ENCODE measurements around the gene PDCD4.

PDCD4 gene

DNA sequence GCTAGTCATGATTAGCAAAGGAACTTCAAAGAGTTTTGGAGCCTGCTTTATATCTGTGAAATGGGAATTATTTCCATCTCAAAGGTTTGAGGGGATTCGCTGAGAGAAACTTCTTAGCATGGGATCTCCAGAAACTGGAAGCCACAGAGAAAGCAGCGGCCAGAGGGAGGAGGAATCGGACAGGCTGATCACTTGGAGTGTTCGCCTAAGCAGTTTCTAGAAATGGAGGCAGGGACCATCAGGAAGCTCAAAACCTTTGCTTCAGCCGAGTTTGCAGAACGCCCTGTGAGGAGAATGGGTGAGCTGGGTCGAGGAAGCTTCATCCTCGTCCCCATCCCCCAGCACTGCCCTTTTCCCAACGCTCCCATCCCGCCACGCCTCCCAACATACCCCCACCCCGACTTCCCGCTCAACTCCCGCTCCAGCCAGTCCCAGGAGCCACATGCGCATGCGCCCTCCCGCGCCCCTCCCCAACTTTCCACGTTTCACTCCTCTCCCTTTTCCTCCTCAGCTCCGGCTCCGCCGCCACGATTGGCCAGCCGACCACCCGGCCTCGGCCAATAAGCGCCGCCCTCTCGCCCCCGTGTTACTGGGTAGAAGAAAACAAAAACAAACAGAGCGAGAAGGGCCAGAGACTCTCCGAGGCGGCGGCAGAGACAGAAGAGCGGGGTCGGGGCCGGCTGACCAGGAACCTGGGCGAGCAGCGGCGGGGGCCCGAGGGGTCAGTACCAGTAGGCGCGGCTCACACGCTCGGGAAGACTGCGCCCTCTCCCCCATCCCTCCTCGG, at the start of gene PDCD4:
Gene PDCD4 (plus strand): TSS at position 631 of the 787 bp plus-strand sequence. CDS start 4,100 bp downstream, outside the sequence.
- DNase-seq = peak; percentile 91

DNA sequence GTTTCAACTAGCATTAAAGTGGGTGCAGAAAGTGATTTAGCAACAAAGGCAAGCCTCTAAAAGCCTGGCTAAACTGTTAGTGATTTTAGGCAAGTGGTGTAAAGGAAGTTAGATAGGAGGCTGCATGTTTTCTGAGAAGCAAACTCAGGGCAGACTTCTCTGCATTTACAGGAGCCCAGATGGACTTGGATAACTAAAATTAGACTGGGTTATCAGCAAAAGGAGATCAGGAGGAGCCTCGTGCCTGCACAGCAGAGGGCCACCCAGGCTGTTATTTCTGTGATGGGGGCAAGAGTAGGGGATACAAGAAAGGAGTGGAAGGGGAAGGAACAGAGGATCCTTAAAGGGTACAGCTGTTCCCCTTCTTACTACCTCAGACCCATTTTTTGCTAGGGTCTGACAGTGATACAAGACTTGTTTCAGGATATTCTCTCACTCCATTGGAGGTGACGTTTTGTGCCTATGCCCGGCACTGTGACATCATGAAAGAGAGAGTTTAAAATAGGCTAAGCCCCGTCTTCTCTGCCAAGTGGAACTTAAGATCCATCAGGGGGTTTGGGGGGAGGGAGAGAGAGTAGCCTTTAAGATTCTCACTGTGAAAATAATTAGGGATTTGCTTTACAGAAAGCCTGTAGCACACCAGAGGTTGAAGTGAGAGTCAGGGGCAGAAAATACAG, 49.6 kb upstream of the PDCD4 start:
- no peak for DNase-seq

- no peak for DNase-seq
Observed at GRCh38 chr10:110822712-110823311, 48.9 kb upstream of the PDCD4 start.

- no peak for DNase-seq
Observed at GRCh38 chr10:110824152-110824441, 47.6 kb upstream of the PDCD4 start.

GRCh38 chr10:110824660-110825059, 47.1 kb upstream of the PDCD4 start:
- DNase-seq = no peak

GRCh38 chr10:110825508-110825907, 46.2 kb upstream of the PDCD4 start:
- DNase-seq = no peak

DNA sequence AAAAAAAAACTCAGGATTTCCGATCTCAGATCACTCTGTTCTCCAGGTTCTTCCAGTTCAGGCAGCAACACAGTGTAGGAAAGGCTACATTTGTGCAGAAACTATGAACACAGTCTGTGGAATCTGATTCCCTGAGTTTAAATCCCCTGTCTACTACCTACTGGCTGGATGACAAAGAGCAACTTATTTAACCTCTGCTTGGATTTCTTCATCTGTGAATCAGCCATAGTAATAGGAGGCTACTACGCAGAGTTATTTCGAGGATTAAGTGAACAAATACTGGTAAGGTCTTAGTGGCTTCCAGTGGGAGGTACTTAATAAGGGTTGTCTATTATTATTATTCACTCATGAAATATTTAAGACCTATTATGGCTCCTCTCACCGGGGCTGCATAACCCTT, 44.3 kb upstream of the PDCD4 start:
- no peak for DNase-seq

- no peak for DNase-seq
Observed at GRCh38 chr10:110827875-110828274, 43.9 kb upstream of the PDCD4 start.

GRCh38 chr10:110828525-110828924, 43.2 kb upstream of the PDCD4 start:
- DNase-seq = no peak

GRCh38 chr10:110829721-110830410, 41.9 kb upstream of the PDCD4 start:
- no peak for DNase-seq

DNA sequence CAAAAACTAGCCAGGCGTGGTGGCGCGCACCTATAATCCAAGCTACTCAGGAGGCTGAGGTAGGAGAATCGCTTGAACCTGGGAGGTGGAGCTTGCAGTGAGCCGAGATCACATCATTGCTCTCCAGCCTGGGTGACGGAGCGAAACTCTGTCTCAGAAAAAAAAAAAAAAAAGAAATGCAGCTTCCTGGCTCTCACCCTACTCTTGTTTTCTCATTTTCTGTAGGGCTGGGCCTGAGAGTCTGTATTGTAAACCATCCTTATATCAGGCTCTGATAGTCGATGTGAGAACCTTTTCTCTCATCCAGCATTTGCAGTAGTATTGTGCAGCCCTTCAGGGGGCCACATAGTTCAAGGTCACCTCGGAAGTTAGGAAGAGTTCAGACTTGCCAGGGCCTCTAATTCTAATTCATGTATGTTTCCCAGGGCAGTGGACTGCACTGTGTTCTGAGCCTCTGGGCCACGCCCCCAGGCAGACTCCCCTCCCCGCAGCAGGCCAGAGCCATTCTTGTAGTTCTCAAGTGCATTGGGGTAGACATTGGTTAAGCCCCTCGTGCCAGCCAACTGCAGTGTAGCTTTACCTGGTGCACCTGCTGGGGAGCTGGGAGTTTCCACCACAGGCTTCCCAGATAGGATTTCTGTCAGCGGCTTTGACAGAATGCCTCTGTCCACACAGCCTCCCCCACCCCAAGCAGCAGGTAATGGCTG, 38.3 kb upstream of the PDCD4 start:
- DNase-seq = no peak

GRCh38 chr10:110833941-110834628, 37.6 kb upstream of the PDCD4 start:
- DNase-seq = no peak

GRCh38 chr10:110834629-110835301, 37.0 kb upstream of the PDCD4 start:
- DNase-seq = peak; percentile 41

DNA sequence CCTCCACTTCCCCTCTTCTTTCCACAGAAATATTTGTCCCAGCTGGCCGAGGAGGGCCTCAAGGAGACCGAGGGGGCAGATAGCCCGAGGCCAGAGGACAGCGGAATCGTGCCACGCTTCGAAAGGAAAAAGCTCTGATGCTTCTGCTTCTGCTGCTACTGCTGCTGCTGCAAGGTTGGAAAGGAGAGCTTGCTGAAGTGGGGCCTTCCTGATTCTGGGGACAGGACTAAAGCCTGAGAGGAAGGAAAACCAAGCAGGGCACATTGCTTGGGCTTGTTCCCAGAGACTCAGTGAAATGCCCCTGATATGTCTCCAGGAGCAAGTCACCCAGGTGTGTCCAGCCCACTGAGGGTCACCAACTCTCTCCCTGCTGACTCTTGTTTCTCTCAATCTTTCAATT, 35.9 kb upstream of the PDCD4 start:
- DNase-seq = no peak

DNA sequence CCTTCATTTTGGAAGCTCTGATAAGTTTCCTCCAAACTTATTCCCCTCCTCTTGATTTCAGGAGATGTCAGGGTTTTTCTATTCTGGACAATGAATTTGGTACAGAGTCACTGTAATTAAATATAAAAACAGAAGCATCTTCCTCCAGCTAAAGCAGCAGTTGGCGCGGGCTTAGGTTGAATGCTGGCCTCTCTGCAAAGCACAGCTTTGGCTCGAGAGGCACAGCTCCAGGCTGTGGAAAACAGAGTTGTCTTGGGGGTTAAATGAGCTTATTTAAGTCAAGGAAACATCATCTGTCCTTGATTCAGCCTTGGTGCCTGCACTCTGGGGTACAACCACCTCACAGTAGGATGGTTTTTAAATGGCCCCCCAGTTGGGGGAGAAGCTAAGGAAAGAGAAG, 35.0 kb upstream of the PDCD4 start:
- DNase-seq = no peak

DNA sequence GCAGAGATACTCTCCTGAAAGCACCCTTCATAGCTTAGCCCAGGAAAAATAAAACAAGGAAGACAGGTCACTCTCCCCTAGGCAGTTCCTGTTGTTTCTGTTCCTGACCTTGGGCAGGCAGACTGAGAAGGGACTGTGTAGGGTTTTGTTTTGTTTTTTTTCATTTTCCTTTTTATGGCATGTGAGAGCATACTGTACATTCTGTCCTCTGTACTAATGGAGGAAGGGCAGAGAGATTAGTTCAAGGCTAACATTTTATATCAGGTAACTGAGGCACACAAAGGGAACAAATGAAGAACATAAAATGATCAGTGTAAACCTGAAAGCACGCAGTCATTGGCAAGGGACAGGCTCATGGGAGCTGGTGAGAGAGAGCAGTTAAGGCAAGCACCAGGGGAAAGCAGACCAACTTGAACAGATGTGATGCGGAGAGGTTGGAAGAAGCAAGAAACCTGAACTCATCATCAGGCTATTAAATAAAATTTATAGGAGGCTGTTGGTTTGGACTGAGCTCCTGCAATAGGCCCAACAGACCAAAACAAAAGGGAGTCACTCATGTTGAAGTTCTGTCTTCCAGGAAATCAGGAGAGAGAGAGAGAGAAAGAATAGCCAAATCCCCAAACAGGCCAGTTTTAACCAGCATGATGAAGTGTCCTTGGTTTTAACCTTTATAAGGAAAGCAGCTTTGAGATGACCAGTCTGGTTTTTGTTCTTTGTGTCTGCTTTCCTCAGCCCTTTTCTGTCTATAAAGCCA, 34.1 kb upstream of the PDCD4 start:
- no peak for DNase-seq

DNA sequence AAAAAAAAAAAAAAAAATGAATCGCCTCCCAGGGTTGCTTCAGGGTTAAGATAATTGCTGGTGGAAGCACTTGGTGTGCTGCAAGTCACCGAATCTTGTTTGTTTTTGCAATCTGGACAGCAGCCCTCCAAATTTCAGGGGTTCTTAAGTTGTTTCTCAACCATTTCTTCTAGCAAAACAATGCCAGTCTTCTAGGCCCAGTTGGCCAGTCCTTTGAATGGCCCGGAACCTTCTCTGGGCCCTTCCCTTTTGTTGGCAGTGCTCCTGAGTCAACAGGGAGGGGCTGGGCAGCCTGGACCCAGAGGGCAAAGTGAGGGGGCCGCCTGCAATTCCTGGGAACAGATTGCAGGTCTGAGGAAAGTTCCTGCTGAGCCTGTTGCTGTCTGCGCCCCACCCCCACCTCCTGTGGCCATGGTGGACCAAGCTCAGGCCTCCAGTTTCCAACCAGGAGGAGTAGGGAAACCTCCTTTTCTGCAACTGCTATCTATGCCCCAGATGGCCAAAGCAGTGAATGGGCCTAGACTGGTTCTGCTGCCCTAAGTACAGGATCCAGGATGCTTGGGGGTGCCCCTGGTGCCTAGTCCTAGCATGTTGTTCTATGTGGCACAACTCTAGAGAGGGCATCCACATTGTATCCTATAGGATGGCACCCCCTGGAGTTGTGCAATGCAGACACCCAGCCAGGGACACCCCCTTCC, 31.4 kb upstream of the PDCD4 start:
- no peak for DNase-seq

DNA sequence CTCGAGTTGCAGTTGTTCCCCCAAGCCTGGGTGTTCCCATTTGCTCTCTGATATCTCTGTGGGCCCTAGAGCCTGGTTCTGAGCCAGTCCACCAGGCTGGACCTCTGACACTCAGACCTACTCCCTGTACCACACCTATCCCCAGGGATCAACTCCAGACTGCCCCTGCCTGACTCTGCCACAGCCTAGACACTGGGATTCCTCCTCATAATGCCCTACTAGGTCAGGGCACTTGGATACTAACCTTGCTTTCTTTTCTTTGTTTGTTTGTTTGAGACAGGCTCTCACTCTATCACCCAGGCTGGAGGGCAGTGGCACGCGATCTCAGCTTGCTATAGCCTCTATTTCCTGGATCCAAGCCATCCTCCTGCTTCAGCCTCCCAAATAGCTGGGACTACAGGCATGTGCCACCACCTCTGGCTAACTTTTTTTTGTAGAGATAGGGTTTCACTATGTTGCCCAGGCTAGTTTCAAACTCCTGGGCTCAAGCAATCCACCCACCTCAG, 30.8 kb upstream of the PDCD4 start:
- DNase-seq = no peak

DNA sequence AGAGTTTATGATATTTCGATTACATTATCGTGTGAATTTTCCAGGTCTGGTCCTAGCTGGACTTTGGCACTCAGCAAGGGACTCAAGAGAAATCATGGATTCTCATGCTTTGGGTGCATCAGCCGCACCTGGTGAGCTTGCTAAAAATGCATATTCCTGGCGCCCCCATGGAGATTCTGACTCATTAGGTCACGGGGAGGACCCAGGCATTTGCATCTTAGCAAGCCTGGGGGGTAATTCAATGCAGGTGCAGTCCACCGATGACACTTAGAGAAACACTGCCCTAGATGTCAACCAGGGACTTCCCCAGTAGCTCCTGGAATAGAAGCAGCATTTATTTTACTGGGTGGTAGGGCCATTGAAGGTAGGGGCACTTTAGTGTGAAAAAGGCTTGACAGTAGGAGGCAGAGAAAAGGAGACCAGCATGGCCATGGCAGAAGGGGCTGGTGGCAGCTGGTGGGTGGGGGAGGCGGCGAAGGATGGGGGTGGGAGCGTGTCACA, 29.9 kb upstream of the PDCD4 start:
- DNase-seq = no peak

- DNase-seq = no peak
Observed at GRCh38 chr10:110842326-110842904, 29.3 kb upstream of the PDCD4 start.
